Measurements from ENCODE around the gene ZMYM5.

DNA sequence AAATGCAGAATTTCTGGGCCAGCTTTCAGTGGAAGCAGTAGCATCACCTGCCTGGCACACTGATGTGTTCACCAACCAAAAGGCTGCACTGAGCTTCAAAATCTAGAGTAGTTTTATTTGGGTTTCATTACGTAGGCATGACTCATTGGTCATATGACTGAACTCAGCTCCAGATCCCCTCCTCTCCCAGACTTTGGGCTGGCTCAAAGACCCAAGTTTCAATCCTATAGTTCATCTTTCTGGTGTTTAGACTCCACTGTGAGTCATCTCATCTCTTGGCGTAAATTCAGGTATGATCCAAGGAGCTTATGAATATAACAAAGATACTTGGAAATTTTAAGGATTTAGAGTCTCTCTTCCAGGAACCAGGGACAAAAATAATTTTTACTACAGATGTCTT is 17.7 kb downstream of the ZMYM5 start:
- TF ChIP-seq, protein P1, sequence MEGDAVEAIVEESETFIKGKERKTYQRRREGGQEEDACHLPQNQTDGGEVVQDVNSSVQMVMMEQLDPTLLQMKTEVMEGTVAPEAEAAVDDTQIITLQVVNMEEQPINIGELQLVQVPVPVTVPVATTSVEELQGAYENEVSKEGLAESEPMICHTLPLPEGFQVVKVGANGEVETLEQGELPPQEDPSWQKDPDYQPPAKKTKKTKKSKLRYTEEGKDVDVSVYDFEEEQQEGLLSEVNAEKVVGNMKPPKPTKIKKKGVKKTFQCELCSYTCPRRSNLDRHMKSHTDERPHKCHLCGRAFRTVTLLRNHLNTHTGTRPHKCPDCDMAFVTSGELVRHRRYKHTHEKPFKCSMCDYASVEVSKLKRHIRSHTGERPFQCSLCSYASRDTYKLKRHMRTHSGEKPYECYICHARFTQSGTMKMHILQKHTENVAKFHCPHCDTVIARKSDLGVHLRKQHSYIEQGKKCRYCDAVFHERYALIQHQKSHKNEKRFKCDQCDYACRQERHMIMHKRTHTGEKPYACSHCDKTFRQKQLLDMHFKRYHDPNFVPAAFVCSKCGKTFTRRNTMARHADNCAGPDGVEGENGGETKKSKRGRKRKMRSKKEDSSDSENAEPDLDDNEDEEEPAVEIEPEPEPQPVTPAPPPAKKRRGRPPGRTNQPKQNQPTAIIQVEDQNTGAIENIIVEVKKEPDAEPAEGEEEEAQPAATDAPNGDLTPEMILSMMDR (IDR thresholded peaks at IDR 0.05), result no peak
- TF ChIP-seq POLR2A (IDR thresholded peaks at IDR 0.05), result no peak

Measured in thyroid gland (tissue), 4 donors.